Measurements from ENCODE around the gene RGS7. TPM values are rescaled to one million over a fixed set of nuclear protein-coding genes. Genes with fewer than 3 reads are reported as not detected.

The RGS7 gene
- total and polyA plus RNA-seq, 2 of the 8 experiments (the other 6 are each of a cell fraction or from before 2014, with no cell fraction given), result 1.6 to 3.0 TPM

GRCh38 chr1:241286486-241286885 is 70.5 kb downstream of the RGS7 start:
- H3K9me3 ChIP-seq (ENCODE audit: insufficient read depth in 2 of 2, low read depth in 1 of 2, low read length in 1 of 2), result peaks cover 4 to 7% of the 10 kb centered on the region in 2 experiments; a peak in 3 of 4 replicates
- FAIRE-seq, result no peak

More at GRCh38 chr1:241286486-241286885, 70.5 kb downstream of the RGS7 start:
- no peak overlapping the region for H2BK20ac ChIP-seq (ENCODE audit: low read length)
- 100% methylated on average over 1 of the region's 1 CpG; no CpG with 5 or more reads in 1 of the 2 experiments for WGBS, 2 experiments (ENCODE audit: extremely low coverage in 1 of 2, insufficient coverage in 1 of 2, insufficient read length in 1 of 2, insufficient replicate concordance in 2 of 2, low coverage in 1 of 2, low lambda C conversion rate in 2 of 2, missing lambda C conversion rate in 1 of 2)
- no peak overlapping the region for H3K56ac ChIP-seq (replicated peaks; ENCODE audit: insufficient read length, low read depth, low read length)
- H3K4ac ChIP-seq (replicated peaks; ENCODE audit: insufficient read length, low read depth, low read length), result no peak overlapping the region
- CTCF ChIA-PET (ENCODE audit: partially characterized antibody), result no interaction called here
- no peak overlapping the region for H4K91ac ChIP-seq (replicated peaks; ENCODE audit: insufficient read length, low read length)
- no peak overlapping the region for H3K27ac ChIP-seq (ENCODE audit: low read depth, low read length)
- H2BK120ac ChIP-seq (replicated peaks; ENCODE audit: low read depth, low read length), result no peak overlapping the region
- no peak overlapping the region for H2AK5ac ChIP-seq (ENCODE audit: low read depth, low read length)
- H3K23ac ChIP-seq (ENCODE audit: insufficient read length), result no peak overlapping the region
- H3K4me2 ChIP-seq (ENCODE audit: insufficient read depth in 1 of 2, low read depth in 2 of 2, low read length in 2 of 2), result no peak overlapping the region
- no peak overlapping the region for H3K18ac ChIP-seq (ENCODE audit: extremely low read depth, low read length)
- H3K23me2 ChIP-seq (ENCODE audit: low read depth, low read length), result no peaks in the 10 kb centered on the region
- no peak overlapping the region for H4K5ac ChIP-seq (ENCODE audit: insufficient read length, low read depth, low read length)
- POLR2A ChIA-PET (ENCODE audit: partially characterized antibody), result no interaction called here
- H3K9ac ChIP-seq (replicated peaks in 1 of 4; ENCODE audit: extremely low read depth in 1 of 4, low read depth in 3 of 4, low read length in 3 of 4), result no peak overlapping the region
- no peak for DNase-seq (ENCODE audit: low read depth in 1 of 2, low spot score in 2 of 2)
- no peak for TF ChIP-seq SP2 (IDR thresholded peaks at IDR 0.05; ENCODE audit: low read length)
- TF ChIP-seq POLR2AphosphoS5 (IDR thresholded peaks at IDR 0.05; ENCODE audit: low read depth, low read length), result no peak
- no peak for TF ChIP-seq POLR2A (IDR thresholded peaks at IDR 0.05; ENCODE audit: control extremely low read depth in 1 of 2, low read depth in 2 of 2, low read length in 2 of 2)
- TF ChIP-seq EGR1 (IDR thresholded peaks at IDR 0.05; ENCODE audit: borderline replicate concordance, low read depth, low read length), result no peak
- H3K27me3 ChIP-seq (replicated peaks in 1 of 4; ENCODE audit: control insufficient read depth in 3 of 4, extremely low read depth in 1 of 4, insufficient read depth in 3 of 4, low read length in 3 of 4), result no peaks in the 10 kb centered on the region
- no peak overlapping the region for H2AFZ ChIP-seq (ENCODE audit: low read length)
- no peak overlapping the region for H2BK15ac ChIP-seq (ENCODE audit: low read length)
- H3K79me1 ChIP-seq (ENCODE audit: low read depth, low read length), result no peaks in the 10 kb centered on the region
- H2BK12ac ChIP-seq (ENCODE audit: low read depth, low read length), result no peak overlapping the region
- no peaks in the 10 kb centered on the region for H3K4me1 ChIP-seq (replicated peaks in 1 of 4; ENCODE audit: control insufficient read depth in 3 of 4, insufficient read depth in 4 of 4, low read length in 3 of 4)
- H4K20me1 ChIP-seq (replicated peaks in 1 of 2; ENCODE audit: control insufficient read depth in 1 of 2, insufficient read depth in 2 of 2, low read length in 2 of 2), result no peaks in the 10 kb centered on the region
- no peak overlapping the region for H4K8ac ChIP-seq (ENCODE audit: extremely low read depth, insufficient read depth, low read length)
- H3K36me3 ChIP-seq (ENCODE audit: control insufficient read depth in 2 of 4, insufficient read depth in 4 of 4, low read length in 3 of 4), result no peaks in the 10 kb centered on the region
- H2BK5ac ChIP-seq (ENCODE audit: low read depth, low read length), result no peak overlapping the region
- no peaks in the 10 kb centered on the region for H3K79me2 ChIP-seq (ENCODE audit: control insufficient read depth in 1 of 2, insufficient read depth in 2 of 2, low read length in 2 of 2)
- H3K4me3 ChIP-seq (ENCODE audit: extremely low read depth in 1 of 4, insufficient read depth in 2 of 4, low read depth in 3 of 4, low read length in 4 of 4), result no peak overlapping the region
- H3K14ac ChIP-seq (ENCODE audit: insufficient read length), result no peak overlapping the region
